GM23248 (cell line): ENCODE results near the gene SCN1B.

Experiments used
- EZH2 ChIP-seq: fragments of 200-600 bp; sonication (generic); IDR thresholded peaks from 2 replicates; pipeline ENCODE4 v1.6.1; 2018; ENCODE audit warnings: antibody characterized with exemption, mild to moderate bottlenecking; ENCODE audit not compliant: insufficient read depth, poor library complexity, severe bottlenecking
- EZH2phosphoT487 ChIP-seq: fragments of 200-600 bp; sonication (generic); IDR thresholded peaks from 2 replicates; pipeline ENCODE4 v1.6.1; 2018; ENCODE audit warnings: antibody characterized with exemption, moderate library complexity, mild to moderate bottlenecking, low read depth; ENCODE audit not compliant: insufficient read depth

DNA sequence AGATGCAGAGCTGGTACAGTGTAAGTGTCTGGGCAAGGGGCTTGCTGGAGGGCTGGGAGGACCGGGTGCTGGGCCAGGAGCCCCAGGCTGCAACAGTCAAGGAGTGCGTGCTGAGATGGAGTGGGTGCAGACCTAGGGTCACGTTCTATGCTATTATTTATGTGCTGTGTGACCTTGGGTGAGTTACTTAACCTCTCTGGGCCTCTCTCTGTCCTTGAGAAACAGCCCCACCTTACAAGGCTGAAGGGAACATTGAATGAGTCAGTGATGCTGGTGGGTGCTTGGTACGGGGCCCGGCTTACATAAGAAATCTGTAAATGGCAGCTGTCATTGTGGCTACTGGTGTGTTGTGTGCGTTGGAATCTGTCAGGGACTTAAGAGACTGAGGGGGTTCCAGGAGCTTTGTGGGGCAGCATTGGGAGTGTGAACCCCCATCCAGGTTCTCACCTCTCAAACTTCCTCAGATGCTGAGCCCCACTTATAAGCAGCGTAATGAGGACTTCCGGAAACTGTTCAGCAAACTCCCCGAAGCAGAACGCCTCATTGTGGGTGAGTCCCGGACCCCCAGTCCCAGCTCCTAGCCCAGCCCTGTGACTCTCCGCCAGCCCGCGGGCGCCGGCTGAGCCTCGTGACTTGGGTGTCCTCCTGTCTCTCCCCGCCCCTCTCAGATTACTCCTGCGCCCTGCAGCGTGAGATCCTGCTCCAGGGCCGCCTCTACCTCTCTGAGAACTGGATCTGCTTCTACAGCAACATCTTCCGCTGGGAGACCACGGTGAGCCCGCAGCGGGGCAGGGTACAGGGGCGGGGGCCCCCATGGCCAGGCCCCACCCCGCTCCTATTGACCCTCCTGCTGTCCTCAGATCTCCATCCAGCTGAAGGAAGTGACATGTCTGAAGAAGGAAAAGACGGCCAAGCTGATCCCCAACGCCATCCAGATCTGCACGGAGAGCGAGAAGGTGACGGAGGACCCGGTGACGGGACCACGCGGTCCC lies 20.6 kb upstream of the SCN1B start:
- no peak for TF ChIP-seq EZH2phosphoT487
- no peak for TF ChIP-seq EZH2
